ENCODE measurements around the gene TCF19.

Gene TCF19

DNA sequence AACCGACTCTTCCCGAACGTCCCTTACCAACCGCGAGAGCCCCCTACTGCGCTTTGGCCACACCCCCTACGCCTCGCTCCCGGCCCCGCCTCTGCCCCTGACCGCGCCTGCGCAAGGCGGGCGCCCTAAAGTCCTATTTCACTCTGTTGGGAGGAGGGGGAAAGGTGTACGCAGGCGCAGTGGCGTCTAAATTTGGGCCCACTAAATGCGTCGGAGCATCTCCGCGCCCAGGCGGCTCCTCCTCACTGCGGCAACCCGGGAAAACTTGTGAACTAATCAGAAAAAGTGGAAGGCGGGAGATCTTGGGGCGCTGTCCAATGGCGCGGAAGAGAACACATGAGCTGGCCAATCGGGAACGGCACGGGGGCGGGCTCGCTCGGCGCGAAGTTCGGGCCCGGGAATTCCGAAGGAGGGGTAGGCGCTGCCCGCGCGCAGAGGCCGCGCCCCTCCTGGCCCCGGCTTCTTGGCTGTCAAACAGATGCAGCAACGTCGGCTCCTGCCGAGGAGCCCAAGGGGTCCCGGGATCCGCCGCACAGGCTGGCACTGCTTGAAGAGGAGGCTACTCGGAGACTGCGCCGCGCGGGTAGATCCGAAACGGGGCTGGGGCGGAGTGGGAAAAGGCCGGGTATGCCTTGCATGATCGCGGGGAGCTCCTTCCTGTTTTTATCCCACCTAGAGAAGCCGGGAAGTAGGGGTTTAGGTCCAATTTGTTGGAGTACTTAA is at the start of gene TCF19:
TSS of gene TCF19 (plus strand) at position 450 of the 723 bp plus-strand sequence. CDS start 881 bp downstream, outside the sequence.
- DNase-seq = peak; percentile 96

DNA sequence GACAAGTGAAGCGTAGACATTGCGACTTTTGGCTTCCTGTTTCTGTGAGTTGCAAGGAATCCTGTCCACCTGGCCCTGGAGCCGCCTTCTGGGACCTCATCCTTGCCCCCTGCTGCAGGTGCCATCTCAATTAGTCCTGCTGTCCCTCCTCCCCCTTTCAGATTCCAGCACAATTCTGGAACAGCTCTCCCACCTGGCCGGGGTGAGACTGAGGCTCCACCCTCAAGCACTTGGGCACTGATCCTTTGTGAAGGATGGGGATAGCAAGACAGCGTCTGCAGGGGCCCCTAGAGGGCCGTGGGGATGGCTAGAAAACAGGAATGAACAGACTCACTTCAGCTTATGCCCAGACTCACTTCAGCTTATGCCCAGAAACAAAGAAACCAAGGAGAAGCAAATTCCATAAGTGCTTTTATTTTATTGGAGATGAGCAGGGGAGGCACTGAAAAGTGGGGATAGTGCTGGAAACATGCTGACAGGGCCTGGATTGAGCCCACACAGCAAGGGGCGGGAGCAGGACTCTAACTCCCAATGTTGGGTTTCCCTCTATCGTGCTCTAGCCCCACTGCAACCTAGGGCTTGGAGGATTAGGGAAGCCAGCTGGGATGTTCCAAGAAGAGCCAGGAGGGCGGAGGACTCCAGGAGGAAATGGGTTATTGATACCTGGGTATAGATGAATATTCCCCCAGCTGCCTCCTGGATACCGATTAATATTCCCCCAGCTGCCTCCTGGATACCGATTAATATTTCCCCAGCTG is 47.4 kb upstream of the TCF19 start:
- DNase-seq = no peak

DNA sequence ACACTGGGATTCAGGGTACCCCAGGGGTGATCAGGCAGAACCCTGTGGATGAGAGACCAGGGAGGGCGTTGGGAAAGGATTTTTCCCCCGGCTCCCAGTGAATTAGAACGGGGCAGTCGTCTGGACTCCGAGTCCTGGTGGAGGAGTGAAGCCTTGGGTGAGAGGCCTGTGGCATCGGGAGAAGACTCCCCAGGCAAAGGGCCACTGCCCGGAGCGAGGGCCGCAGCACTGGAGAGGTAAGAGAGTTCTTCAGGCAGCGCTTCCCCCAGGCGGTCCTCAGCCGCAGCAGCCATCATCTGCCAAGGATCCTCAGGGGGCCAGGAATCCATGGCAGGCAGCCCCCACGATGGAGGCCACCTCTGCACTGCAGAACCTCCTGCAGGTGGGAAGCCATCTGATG is 46.7 kb upstream of the TCF19 start:
- no peak for DNase-seq

DNA sequence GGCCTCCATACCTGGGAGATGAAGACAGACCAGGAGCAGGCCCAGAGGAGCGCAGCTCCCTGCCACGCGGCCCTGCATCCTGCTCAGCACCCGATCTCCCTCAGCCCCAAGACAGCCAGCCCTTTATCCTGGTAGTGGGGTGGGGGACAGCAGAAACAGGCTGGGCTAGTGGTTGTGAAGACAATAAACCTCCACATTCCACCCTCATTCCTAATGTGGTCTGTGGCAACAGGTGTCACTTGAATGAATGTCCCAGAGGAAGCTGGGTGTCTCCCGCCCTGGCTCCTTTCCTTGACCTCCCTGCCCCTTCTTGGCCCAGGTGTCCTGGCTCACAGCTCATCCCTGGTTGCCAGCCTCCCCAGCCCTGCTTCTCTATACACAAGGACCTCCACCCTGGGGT is 45.9 kb upstream of the TCF19 start, which contains the start of gene C6orf15:
TSS of gene C6orf15 (minus strand) at position 98 of the 400 bp plus-strand sequence. CDS start at position 78, 20 bp downstream.
- DNase-seq = no peak

GRCh38 chr6:31113861-31114540 is 44.4 kb upstream of the TCF19 start:
- DNase-seq = no peak

DNA sequence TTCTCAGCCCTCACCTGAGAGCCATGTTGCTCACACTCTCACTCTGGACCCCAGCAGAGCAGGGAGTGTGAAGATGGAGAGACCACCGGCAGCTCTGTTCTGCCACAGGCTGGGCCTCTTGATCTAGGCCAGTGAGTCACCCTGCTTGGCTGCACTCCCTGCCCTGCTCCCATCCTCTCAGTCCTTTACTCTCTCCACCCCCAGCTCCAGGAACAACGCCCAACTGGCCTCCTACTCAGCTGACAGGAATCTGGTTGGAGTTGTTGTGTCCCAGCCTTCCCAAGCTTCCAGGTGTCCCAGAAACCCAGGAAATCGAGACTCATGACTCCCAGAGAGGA is 43.9 kb upstream of the TCF19 start, which contains the start of gene PSORS1C1:
TSS of gene PSORS1C1 (plus strand) at position 260 of the 338 bp plus-strand sequence. CDS start 14,833 bp downstream, outside the sequence.
- DNase-seq = no peak

DNA sequence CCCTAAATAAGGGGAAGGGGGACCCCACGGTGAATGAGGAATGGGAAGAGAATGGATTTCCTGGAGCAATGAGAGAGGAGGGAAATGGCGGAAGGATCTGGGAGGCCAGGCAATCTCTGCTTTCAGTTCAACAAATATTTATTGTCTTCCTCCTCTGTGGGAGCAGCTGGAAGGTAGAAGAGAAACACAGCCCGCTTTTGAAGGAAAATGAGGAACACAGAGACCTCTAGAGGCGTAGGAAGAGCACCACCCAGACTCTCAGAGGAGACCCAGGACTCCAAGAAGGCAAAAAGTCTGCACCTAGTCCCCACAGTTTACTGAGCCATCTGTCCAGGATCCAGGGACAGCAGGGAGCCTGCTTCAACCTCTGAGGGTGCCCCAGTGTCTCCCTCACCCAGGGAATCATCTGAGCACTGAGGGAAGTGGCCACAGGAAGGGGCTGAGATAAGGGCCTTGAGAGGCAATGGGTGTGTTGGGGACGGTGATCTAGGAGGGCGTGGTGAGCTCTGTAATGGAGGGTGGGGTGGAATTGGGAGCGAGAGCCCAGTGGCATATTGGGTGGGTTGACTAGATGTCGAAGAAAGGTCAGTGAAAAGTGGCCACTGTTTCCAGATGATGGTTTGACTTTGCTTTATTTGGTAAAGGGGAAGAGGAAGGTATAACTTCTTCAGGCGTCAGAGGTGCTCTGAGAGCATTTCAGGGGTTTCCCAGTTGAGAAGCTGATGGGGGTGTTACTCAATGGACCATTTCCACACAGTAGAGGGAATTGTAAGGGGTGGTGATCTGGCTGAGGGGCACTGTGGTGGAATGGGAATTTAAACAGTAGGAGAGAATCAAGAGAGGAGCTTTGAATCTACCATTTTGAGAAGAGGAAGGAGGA is 43.2 kb upstream of the TCF19 start:
- no peak for DNase-seq

GRCh38 chr6:31115941-31116560 is 42.3 kb upstream of the TCF19 start:
- no peak for DNase-seq

DNA sequence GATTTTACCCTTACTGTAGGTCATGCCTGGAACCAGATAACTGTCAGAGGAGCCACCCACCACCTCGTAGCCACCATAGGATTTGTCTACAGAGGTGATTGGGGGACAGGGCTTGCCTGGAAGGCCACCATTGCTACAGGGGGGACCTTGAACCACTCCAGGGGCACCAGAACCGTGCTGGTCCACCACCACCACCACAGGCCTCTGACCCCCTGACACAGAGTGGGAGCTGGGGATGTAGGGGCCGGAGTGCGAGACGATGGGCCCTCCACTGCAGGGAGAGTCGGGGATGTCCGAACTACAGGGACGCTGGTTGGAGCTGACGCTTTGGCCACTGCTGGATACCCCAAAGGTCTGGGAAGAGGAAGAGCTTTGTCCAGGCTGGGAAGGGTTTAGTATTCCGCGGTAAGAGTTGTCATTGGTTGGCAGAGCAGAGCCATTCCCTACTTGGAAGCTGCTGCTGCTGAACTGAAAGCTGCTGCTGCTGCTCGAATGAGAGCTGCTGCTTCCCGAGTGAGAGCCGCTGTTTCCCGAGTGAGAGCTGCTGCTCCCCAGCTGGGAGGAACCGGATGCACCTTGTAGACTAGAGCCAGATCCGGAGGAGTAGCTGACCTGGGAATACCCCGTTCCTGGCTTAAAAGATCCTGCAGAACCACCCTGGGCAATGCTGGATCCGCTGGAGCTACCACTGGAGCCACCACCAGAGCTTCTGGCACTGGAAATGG is 41.6 kb upstream of the TCF19 start:
- no peak for DNase-seq

- no peak for DNase-seq
Observed at GRCh38 chr6:31118178-31118577, 40.2 kb upstream of the TCF19 start.

GRCh38 chr6:31120151-31120915 is 38.1 kb upstream of the TCF19 start, which contains the start of gene CDSN:
Gene CDSN (minus strand): TSS chr6:31120446. CDS start chr6:31120419, 27 bp downstream.
- DNase-seq = no peak

GRCh38 chr6:31121131-31121790 is 37.1 kb upstream of the TCF19 start:
- no peak for DNase-seq

DNA sequence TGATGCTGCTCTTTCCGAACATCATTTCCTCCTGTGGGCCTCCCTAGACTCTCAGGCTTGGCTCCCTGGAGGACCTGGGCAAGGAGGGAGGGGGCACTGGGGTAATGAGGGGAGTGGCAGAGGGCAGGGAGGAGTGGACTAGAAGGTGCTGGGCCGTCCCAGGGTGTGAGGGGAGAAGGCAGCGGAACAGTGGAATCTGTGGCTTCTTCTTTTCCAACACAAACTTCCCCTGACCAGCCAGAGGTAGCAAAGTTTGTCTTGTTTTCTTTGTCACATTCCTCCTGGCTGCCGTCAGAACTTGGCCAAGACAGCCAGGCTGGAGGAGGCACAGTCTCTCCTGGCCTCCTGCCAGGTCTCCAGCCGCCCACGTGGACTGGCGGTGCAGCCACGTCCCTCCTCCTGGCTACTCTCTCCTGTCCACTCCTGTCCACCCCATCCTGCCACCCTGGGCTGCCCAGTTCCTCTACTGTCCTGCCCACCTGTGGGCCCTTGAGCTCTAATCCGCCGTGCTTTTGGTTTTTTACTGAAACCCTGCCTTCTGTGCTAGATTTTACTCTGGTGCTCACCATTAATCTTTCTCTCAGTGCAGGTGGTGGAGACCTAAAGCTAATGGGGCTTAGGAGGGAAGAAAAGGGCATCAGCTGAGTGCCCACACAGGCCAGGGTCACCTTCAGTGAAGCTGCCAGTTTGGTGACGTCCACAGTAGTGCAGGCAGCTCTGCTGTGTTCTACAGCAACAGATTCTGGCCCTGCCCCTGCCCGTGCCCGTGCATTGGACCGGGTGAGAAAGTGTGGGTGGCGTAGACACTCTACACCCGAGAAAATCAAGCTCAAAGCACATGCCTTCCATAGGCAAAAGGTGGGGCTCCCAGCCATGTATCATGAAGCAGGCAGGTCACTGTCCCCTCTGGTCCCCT is 35.3 kb upstream of the TCF19 start:
- DNase-seq = no peak

- no peak for DNase-seq
Observed at GRCh38 chr6:31125162-31125561, 33.2 kb upstream of the TCF19 start.

GRCh38 chr6:31125586-31126363 is 32.6 kb upstream of the TCF19 start:
- no peak for DNase-seq

DNA sequence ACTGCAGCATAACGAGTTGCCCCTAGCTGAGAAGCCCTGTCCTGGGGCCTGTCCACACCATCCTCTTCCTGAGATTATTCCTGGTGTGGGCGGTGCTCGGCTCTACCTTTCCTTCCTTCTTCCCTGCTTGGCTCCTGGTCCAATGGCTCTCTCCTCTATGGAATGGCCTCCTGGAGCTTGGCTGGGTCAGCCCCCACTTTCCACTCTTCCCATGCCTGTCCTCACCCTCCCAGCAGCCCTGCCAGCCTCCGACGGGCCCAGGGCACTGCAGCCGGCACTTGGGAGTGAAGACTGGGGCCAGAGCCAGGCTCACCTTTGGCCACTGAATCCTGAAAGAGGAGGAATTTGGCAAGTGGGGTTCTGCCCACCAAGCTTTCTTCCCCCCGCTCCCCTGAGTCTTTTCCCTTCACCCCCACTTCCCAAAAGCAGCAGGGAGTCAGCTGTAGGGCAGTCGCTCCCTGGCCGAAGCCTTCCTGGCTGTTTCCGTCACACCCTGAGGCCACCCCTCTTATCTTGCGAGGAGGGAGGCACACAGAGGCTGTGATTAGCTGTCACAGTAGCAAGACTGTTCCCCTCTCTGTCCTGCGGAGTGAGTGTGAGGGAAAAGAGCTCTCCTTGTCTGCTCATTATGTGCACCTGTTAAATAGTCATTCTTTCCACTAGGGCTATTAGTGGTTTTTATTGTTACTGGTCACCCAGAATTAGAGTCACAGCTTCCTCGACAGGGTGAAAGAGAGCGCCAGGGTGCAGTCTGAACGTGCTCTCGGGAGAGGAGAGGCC is 31.8 kb upstream of the TCF19 start:
- DNase-seq = no peak

DNA sequence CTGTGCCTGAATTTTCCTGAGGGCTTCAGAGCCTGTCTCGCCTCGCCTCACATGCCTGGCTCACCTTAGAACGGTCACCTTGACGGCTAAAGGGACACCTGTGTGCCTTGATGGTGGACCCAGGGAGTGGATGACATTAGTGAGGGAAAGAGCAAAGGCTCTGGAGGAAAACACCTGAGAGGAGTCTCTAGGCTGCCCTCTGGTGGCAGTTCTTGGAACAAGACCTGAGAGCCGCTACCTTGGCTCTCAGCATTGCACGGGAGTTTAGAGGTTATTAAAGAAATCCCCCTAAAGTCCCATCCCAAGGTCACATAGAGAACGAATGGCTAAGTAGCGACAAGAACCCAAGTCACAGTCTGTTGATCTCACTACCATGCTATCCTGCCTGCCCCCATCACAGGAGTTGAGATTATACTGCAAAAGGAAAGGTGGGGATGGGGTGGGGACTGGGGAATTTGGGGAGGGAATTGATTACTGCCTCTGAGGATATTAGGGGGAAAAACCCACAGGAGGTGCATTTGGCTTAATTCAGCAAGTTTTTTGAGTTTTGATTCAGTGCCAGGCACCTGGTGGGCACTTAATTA is 30.2 kb upstream of the TCF19 start:
- DNase-seq = peak; percentile 2

Measured in NCI-H1092 treated with DMSO at 0.1 percent for 48 hours (cell line).